Measurements from ENCODE around the gene NBPF1. TPM values are rescaled to one million over a fixed set of nuclear protein-coding genes. Genes with fewer than 3 reads are reported as not detected.
"Not testable (repeated sequence)": the region's sequence is repeated elsewhere in the genome, so short reads cannot be mapped to it uniquely, and the experiment has no call there.

NBPF1 gene
- total RNA-seq, 2 experiments from 2014 or later = 2.8 to 3.1 TPM

DNA sequence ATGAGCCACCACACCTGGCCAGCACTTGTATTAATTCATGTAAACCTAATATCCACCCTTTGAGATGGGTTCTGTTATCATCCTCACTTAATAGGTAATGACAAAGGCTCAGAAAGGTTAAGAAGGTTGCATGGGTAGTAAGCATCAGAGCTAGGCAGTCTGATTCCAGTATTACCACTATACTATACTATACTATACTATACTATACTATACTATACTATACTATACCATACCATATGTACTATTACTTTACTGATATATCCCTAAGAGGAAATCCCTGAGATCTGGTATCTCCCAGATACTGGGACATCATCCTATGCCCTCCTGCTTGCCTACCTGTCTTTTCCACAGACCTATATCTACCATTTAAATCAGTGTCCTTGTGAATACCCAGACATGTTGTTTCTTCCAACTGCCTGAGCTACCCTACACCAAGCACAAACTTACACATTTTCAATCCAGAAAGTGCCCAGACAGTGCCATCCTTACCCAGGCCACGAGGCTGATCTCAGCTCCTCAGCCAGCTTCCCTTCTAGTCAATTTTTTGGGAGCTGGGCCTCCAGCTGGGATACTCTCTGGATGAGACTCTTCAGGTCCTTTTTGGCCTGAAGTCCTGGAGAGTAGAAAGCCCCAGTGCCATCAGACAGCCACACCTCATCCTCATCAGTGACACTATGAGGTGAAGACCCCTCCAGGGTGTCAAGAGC lies 63.0 kb downstream of the NBPF1 start:
- ATAC-seq; H3K4me3 Mint-ChIP-seq; H3K4me1 Mint-ChIP-seq; H3K27ac Mint-ChIP-seq; CTCF ChIA-PET; H3K36me3 Mint-ChIP-seq; H3K9me3 Mint-ChIP-seq (ENCODE audit: low read depth); DNase-seq: not testable (repeated sequence)
- peaks cover 10% of the 10 kb centered on the region for H3K27me3 Mint-ChIP-seq

DNA sequence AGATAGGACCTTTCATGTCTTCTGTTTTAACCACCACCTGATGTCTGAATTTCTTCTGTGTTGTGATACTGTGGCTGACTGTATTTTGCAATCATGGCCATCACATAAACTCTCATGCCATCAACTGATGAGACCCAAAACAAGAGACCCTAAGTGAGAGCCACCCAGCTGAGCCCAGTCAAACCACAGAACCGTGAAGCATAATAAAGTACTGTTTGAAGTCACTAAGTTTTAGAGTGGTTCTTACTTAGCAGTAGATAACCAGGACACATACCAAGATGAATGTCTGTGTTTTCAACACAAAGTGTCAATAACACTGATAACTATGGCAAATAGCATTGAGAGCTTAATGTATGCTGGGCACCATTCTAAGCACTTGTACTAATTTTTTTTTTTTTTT lies 63.8 kb downstream of the NBPF1 start:
- CTCF ChIA-PET; H3K4me3 Mint-ChIP-seq; H3K36me3 Mint-ChIP-seq; H3K27ac Mint-ChIP-seq; DNase-seq; ATAC-seq; H3K9me3 Mint-ChIP-seq (ENCODE audit: low read depth); H3K4me1 Mint-ChIP-seq: not testable (repeated sequence)
- peaks cover 14% of the 10 kb centered on the region for H3K27me3 Mint-ChIP-seq

DNA sequence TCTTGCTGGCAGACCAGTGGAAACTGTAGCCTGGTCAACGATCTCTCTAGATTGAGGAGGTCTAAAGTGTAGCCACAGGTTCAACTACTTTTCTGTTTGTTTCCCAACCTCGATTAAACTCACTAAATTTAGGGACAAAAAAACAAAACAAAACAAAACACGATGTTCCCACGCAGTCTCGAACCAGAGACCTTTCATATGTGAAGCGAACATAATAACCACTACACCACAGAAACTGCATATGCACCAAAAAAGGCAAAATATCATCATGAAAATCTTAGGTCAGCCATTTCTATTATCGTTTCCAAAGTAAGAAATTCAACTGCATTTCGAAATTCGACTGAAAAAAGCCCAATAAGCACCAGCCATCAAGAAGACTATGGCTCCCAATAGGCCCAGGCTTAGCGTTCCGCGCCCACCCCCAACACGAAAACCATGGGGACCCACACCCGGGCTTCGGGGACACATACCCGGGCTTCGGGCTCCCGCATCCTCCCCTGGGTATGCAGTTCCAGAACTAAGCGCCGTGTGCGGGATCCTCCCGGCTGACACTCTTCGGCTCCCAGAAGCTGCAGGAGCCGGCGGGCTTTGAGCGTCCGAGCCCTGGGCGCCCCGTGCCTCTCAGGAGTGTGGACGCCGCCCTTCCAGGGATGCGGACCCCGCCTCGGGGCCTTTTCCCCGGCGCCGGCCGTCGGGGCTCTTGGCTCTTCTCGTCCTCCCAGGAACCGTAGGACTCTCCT lies 65.7 kb downstream of the NBPF1 start:
- peaks cover 23% of the 10 kb centered on the region for H3K27me3 Mint-ChIP-seq
- H3K4me3 Mint-ChIP-seq; H3K27ac Mint-ChIP-seq; H3K9me3 Mint-ChIP-seq (ENCODE audit: low read depth); H3K36me3 Mint-ChIP-seq; DNase-seq; ATAC-seq; H3K4me1 Mint-ChIP-seq; CTCF ChIA-PET: not testable (repeated sequence)

DNA sequence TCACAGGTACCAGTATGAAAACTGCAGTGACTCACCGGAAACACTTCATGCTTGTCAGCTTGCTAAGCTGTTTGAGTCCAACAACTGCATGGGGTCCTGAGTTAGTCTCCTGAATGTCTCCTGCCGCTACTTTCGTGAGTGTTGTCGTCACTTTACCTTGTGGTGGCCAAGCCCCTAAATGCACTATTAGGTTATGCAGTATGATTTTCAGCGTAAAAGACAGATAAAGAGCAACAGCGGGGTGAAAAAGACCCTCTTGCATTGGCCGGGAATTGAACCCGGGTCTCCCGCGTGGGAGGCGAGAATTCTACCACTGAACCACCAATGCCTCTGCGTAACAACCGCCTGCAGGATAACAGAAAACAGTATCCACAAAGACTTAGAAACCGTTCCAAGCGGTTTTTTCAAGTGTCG lies 67.7 kb downstream of the NBPF1 start:
- ATAC-seq = peak; percentile 20
- H3K36me3 Mint-ChIP-seq; CTCF ChIA-PET; H3K4me3 Mint-ChIP-seq; H3K4me1 Mint-ChIP-seq; H3K27ac Mint-ChIP-seq; DNase-seq; H3K9me3 Mint-ChIP-seq (ENCODE audit: low read depth): not testable (repeated sequence)
- H3K27me3 Mint-ChIP-seq = peaks cover 25% of the 10 kb centered on the region

DNA sequence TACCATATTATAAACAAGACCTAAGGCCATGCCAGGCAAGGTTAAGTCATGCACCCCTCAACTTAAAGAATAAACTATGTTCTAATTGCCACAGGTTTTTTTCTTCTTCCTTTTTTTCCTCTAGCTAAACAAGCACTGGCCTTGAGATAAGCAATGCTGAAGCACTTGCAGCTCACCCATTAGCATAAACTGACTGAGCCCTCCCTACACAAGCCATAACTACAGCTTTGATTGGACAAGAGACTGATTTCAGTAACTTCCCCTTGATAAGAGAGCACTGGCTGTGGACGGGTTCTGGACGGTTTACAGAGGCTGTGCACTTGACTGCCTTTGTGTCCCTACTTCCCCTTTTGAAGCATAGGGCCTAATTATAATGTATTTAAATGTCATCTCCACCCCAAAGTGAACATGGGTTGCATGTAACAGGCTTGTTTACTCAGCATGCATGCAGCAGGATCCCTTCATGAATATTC lies 72.9 kb downstream of the NBPF1 start:
- ATAC-seq; H3K4me1 Mint-ChIP-seq; CTCF ChIA-PET; H3K4me3 Mint-ChIP-seq; H3K27ac Mint-ChIP-seq; H3K36me3 Mint-ChIP-seq; DNase-seq; H3K9me3 Mint-ChIP-seq (ENCODE audit: low read depth): not testable (repeated sequence)
- H3K27me3 Mint-ChIP-seq = peaks cover 47% of the 10 kb centered on the region

DNA sequence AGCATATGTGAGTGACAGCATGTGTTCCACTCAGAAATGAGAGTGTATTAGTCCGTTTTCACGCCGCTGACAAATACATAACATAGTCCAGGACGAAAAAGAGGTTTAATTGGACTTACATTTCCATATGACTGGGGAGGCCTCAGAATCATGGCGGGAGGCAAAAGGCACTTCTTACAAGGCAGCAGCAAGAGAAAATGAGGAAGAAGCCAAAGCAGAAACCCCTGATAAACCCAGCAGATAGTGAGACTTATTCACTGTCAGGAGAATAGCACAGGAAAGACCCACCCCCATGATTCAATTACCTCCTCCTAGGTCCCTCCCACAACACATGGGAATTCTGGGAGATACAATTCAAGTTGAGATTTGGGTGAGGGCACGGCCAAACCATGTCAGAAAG lies 75.8 kb downstream of the NBPF1 start:
- ATAC-seq; CTCF ChIA-PET; H3K36me3 Mint-ChIP-seq; H3K9me3 Mint-ChIP-seq (ENCODE audit: low read depth); H3K27ac Mint-ChIP-seq; H3K4me3 Mint-ChIP-seq; DNase-seq; H3K4me1 Mint-ChIP-seq: not testable (repeated sequence)
- H3K27me3 Mint-ChIP-seq = peaks cover 58% of the 10 kb centered on the region

DNA sequence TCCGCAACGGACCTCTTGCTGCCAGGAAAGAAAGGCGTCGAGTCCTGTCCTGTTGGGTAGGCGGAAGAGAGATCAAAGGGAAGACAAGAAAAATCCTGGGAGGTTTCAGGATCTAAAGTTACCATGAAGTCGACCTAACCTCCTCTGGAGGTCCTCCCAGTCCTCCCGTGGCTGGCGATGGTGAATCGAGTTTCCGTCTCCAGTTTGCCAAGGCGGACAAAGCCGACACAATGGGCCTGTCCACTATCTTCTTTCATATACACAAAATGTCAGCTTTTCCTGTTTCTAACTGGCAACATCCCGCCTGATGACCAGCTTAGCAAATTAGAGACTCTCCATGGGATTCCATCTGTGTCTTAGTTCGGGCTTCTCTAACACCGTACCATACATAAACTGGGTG lies 76.6 kb downstream of the NBPF1 start:
- H3K4me3 Mint-ChIP-seq; CTCF ChIA-PET; H3K9me3 Mint-ChIP-seq (ENCODE audit: low read depth); H3K4me1 Mint-ChIP-seq; DNase-seq; H3K36me3 Mint-ChIP-seq; ATAC-seq; H3K27ac Mint-ChIP-seq: not testable (repeated sequence)
- peaks cover 65% of the 10 kb centered on the region for H3K27me3 Mint-ChIP-seq

DNA sequence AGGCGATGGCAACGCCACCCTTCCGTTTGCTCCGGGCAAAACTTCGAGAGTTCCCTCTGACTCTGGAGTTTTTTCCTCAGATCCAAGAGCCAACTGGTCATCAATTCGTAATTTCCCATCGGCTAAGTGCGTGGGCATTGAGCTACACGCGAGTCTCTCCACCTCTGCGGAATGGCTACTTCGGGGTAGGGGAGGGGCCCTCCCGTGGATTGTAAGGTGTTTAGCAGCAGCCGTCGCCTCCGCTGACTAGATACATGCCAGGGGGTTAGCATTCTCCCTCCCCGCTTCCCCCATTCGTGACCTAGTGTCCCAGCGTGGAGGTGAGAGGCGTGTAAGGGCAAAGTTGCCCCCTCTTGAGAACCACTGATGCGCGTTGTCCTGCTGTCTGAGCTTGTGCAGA lies 77.5 kb downstream of the NBPF1 start:
- DNase-seq; H3K9me3 Mint-ChIP-seq (ENCODE audit: low read depth); H3K4me3 Mint-ChIP-seq; CTCF ChIA-PET; ATAC-seq; H3K4me1 Mint-ChIP-seq; H3K27ac Mint-ChIP-seq; H3K36me3 Mint-ChIP-seq: not testable (repeated sequence)
- peaks cover 70% of the 10 kb centered on the region for H3K27me3 Mint-ChIP-seq

DNA sequence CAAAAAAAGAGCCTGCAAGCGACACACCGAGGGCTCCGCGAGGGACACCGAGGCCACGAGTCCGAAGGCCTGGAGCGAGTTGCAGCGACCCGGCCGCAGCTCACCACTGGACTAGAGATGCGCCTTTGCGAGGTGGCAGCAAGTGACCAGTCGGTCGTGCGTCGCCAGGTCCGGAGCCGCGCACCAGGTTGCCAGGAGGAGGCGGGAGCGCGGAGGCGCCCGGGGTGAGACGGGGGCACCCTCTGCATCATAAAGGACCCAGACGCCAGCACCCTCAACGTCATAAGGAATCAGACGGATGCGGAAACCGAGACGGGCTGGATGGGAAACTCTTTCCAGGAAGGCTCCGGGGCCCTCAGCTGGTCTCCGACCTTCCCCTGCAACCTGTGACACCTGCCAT lies 77.9 kb downstream of the NBPF1 start:
- peaks cover 69% of the 10 kb centered on the region for H3K27me3 Mint-ChIP-seq
- H3K36me3 Mint-ChIP-seq; DNase-seq; H3K9me3 Mint-ChIP-seq (ENCODE audit: low read depth); CTCF ChIA-PET; ATAC-seq; H3K4me1 Mint-ChIP-seq; H3K27ac Mint-ChIP-seq; H3K4me3 Mint-ChIP-seq: not testable (repeated sequence)

DNA sequence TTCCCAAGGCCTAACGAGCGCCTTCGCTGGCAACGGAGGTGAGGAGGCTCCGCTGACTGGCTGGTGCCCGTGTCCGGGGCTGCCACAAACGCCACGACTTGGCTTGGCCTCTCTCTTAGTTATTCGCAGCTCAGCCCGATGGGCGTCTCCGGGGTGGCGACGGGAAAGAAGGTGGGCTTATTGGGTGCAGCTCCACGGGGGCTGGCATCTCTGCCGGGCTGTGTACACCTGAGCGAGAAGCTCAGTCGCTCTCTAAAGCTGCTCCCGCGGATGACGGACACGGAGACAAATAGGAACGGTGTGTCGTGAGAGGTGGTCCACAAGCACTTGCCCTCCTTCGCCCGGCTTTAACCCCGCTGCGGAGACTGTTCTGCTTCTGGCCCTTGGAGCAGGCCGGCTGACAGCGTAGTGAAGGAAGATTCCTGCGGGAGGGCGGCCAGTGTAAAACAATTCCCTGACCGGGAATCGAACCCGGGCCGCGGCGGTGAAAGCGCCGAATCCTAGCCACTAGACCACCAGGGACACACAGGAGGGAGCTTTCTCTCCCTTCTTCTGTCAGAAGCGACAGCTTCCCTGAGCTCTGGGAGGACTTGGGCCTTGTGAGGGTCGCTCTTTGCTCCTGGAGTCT lies 78.4 kb downstream of the NBPF1 start:
- H3K36me3 Mint-ChIP-seq; H3K9me3 Mint-ChIP-seq (ENCODE audit: low read depth); H3K27ac Mint-ChIP-seq; CTCF ChIA-PET; H3K4me3 Mint-ChIP-seq; DNase-seq; H3K4me1 Mint-ChIP-seq: not testable (repeated sequence)
- H3K27me3 Mint-ChIP-seq = peaks cover 68% of the 10 kb centered on the region
- peak; percentile 45 for ATAC-seq

DNA sequence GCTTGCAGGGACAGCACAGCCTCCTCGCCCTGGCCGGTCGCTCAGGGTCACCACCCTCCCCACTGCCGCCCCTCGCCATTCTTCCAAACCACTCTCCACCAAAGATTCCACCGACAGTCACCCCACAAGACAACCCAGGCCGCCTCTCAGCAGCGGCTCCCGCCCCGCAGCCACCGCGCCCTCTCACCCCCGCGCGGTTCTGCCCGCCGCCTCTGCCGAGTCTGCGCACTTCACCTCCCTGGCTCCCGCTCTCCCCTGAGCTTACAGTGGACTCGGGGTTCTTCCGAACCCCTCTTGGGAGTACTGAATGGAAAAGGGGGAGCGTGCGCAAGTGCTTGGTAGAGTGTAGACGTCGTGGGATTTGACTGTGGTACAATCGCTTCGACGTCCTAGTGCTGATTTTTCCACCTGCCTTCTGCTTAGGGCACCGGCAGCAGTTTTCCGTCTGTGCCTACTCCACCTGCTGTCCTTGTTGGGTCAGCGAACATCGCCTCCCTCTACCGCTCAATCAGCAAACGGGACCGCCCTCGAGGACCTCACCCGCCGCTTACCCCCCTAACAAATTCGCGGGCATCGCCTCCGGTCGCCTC lies 79.0 kb downstream of the NBPF1 start:
- H3K36me3 Mint-ChIP-seq; H3K4me1 Mint-ChIP-seq; ATAC-seq; H3K4me3 Mint-ChIP-seq; DNase-seq; H3K27ac Mint-ChIP-seq; CTCF ChIA-PET; H3K9me3 Mint-ChIP-seq (ENCODE audit: low read depth): not testable (repeated sequence)
- H3K27me3 Mint-ChIP-seq = peaks cover 72% of the 10 kb centered on the region

DNA sequence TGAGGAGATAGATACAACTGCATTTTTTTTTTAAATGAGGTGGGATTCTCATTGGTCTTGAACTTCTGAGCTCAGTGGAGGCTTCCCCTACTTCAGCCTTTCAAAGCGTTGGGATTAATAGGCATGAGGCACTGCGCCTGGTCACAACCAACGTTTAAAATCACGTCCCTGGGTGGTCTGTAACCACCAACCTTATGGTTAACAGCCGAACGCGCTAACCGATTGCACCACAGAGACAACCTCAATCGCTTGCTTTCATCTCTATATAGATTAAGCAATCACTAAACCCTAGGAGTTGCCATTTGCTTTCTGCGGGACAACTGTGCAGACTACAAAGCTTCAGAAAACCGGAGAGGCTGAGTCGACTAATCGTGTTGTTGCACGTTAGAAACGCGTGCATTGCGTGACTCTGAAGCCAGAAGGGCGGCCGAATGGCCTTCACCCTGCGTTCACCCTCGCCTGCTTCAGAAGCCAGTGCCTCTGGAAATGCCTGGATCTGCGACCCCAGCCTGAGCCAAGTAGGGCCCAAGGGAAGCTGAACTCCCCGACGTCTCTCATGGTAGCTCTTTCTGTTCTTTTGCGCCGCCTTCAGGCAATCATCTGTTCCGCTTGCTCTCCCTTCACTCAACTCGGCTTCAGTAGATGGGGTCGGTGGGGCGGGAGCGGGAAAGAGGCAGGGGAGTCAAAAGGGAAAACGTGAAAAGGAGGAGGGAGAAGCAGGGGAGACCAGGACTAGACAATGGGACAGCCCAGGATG lies 81.0 kb downstream of the NBPF1 start:
- H3K9me3 Mint-ChIP-seq (ENCODE audit: low read depth); H3K4me1 Mint-ChIP-seq; DNase-seq; ATAC-seq; H3K4me3 Mint-ChIP-seq; CTCF ChIA-PET; H3K36me3 Mint-ChIP-seq; H3K27ac Mint-ChIP-seq: not testable (repeated sequence)
- H3K27me3 Mint-ChIP-seq = peaks cover 72% of the 10 kb centered on the region

DNA sequence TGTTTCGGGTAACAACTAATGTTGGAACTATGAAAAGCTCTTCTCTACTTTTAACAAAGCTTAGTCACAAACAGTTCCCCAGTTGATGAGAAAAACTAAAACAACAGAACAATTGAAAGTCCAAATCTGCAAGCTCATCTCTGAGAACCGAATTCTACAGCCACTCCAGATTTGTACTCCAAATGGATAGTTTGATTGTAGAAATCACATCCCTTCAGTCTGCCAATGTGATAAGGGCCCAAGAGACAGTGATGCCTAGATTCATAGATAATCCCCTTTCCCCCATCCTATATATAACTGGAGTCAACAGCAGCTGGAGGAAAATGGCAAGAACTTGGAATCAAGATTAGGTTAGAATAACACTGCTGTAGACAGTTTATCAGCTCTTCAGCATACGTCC lies 85.0 kb downstream of the NBPF1 start:
- H3K27ac Mint-ChIP-seq; H3K9me3 Mint-ChIP-seq (ENCODE audit: low read depth); H3K36me3 Mint-ChIP-seq; H3K4me3 Mint-ChIP-seq; H3K4me1 Mint-ChIP-seq; DNase-seq; ATAC-seq; CTCF ChIA-PET: not testable (repeated sequence)
- H3K27me3 Mint-ChIP-seq = peaks cover 68% of the 10 kb centered on the region

Measured in activated CD8-positive, alpha-beta memory T cell treated with anti-CD3 and anti-CD28 coated beads, Interleukin-2, amount 10 ng/mL, durations not matched to agents 7 days and 5 days (primary cell).